ENCODE measurements around the gene COQ8A.

Gene COQ8A

DNA sequence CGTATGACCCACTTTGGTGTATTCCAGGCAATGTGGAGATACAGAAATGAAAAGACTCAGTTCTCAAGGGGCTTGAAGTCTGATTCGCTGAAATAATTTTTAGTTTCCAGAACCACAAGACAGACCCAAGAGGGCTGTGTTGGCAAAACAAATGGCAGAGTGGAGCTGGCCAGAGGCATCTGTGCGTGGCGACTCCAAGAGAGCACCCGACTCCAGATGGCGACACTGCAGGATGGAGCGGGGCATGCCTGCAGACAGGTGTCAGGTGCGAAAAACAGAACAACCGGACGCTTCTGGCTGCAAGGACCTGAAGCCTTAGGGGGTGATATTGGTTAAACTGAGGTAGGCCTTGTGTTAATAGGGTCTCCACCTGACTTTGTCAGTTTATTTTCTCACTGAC is 31.7 kb upstream of the COQ8A start:
- TF ChIP-seq, protein P1, sequence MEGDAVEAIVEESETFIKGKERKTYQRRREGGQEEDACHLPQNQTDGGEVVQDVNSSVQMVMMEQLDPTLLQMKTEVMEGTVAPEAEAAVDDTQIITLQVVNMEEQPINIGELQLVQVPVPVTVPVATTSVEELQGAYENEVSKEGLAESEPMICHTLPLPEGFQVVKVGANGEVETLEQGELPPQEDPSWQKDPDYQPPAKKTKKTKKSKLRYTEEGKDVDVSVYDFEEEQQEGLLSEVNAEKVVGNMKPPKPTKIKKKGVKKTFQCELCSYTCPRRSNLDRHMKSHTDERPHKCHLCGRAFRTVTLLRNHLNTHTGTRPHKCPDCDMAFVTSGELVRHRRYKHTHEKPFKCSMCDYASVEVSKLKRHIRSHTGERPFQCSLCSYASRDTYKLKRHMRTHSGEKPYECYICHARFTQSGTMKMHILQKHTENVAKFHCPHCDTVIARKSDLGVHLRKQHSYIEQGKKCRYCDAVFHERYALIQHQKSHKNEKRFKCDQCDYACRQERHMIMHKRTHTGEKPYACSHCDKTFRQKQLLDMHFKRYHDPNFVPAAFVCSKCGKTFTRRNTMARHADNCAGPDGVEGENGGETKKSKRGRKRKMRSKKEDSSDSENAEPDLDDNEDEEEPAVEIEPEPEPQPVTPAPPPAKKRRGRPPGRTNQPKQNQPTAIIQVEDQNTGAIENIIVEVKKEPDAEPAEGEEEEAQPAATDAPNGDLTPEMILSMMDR (IDR thresholded peaks at IDR 0.05; ENCODE audit: insufficient read depth, low read depth, low read length, missing control alignments), result no peak
- DNase-seq (ENCODE audit: low read depth), result no peak
- H3K4me3 ChIP-seq (ENCODE audit: low read depth, low read length), result no peak overlapping the region

DNA sequence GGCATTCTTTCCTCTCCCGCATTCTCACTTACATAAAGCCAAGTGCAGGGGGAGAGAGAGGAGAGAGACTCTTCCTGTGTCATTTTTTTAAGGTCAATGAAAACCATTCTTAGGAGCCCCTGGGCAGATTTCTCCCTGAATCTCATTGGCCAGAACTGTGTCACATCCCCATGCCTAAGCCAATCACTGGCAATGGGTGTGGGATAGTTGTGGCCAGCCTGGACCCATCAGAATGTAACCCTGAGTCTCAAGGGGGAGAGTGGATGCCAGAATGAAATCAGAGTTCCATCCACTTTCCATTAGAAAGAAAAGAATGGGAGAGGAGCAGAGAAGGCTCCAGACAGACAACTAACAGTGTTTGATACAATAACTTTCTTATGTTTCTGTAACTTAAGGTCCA is 31.2 kb upstream of the COQ8A start:
- DNase-seq (ENCODE audit: low read depth), result no peak
- no peak overlapping the region for H3K4me3 ChIP-seq (ENCODE audit: low read depth, low read length)
- TF ChIP-seq, protein P1 (IDR thresholded peaks at IDR 0.05; ENCODE audit: insufficient read depth, low read depth, low read length, missing control alignments), result no peak

DNA sequence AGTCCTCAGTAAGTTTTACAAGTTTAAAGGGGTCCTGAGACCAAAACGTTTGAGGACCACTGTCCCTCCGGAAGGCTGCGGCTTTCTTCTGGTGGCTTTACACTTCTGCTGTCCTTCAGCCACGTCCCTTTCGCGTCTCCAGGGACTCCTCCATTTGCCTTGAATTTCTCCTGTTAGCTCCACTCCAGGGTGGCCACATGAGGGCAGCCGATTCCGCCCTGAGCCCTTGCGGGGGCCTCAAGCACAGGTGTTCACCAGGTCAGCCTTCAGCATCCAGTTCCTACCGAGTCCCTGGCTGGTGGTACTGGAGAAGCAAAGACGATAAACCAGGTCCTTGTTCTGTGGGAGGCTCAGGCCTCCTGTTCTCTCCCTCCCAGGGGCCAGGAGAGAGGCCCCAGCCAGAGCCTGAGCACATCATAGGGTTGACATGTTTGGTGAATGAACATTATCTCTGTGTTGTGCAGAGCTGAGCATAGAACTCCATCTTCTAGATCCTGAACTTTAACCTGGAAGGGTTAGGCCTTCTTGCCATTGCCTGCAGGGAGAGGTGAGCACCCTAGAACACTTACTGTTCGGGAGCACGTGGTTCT is 27.4 kb upstream of the COQ8A start:
- TF ChIP-seq, protein P1 (IDR thresholded peaks at IDR 0.05; ENCODE audit: insufficient read depth, low read depth, low read length, missing control alignments), result peak; percentile 57
- no peak overlapping the region for H3K4me3 ChIP-seq (ENCODE audit: low read depth, low read length)
- DNase-seq (ENCODE audit: low read depth), result peak; percentile 75

DNA sequence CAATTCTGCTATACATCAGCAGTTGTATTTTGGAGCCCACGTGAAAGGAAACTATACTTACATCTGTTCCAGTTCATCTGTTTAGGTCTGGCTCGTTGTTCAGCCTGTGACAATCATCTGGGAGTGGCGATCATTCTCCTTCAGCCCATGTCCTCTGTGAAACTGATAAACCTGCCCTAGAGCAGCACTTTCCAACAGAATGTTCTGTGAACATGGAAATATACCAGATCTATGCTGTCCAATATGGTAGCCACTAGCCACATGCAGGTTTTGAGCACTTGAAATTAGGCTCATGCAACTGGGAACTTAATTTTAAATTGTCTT is 24.5 kb upstream of the COQ8A start:
- TF ChIP-seq, protein P1 (IDR thresholded peaks at IDR 0.05; ENCODE audit: insufficient read depth, low read depth, low read length, missing control alignments), result no peak
- no peak overlapping the region for H3K4me3 ChIP-seq (ENCODE audit: low read depth, low read length)
- DNase-seq (ENCODE audit: low read depth), result peak; percentile 41

DNA sequence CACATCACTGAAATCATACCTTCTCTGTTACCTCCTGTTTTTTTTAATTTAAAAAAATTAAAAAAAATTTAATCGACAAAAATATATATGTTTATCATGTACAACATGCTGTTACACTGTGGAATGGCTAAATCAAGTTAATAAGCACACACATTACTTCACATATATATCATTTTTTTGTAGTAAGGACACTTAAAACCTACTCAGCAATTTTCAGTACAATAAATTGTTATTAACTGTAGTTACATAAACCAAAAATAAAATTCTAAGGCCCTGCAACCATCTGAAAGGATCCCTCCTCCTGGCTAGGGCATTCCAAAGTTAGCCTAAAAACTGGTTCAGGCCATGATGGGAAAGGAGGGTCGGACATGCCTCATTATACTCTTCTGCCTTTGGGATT is 23.6 kb upstream of the COQ8A start:
- H3K4me3 ChIP-seq (ENCODE audit: low read depth, low read length), result no peak overlapping the region
- no peak for DNase-seq (ENCODE audit: low read depth)
- TF ChIP-seq, protein P1 (IDR thresholded peaks at IDR 0.05; ENCODE audit: insufficient read depth, low read depth, low read length, missing control alignments), result no peak

DNA sequence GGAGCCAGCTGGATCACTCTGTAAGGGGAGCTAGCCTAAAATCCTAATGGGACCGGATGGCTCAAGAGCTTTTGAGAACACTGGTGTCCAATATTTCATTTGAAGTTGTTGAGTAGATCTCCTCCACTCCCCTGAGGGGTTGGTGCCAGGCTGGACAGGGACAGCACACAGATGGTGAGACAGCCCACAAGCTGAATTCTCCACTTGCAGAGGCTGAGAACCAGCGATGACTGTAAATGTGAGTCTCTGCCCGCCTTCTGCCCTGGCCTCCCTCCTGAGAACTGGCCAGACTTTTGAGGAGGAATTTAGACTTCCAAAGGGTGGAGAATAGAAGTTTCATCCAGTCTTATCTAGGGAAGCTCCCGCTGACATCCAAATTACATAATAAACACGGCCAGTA is 20.5 kb upstream of the COQ8A start:
- H3K4me3 ChIP-seq (ENCODE audit: low read depth, low read length), result no peak overlapping the region
- TF ChIP-seq, protein P1 (IDR thresholded peaks at IDR 0.05; ENCODE audit: insufficient read depth, low read depth, low read length, missing control alignments), result no peak
- no peak for DNase-seq (ENCODE audit: low read depth)

DNA sequence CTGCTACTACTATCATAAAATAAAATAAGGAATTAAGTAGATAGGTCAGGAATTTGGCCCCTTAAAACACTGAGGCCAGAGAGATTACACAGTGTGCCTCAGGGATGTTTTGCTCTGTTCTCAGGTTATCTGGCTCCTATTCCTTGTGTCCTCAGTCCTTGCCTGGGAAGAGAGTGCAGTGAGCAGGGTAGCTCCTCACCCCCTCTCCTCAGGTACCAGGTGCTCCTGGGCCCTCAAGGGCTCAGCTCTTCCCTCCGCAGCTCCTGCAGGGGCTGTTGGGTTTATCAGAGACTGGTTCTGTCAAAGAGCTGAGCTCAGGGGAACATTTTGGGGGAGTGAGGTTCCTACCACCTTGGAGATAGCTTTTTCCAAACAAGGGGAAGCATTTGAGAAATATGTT is 20.1 kb upstream of the COQ8A start:
- TF ChIP-seq, protein P1 (IDR thresholded peaks at IDR 0.05; ENCODE audit: insufficient read depth, low read depth, low read length, missing control alignments), result no peak
- no peak overlapping the region for H3K4me3 ChIP-seq (ENCODE audit: low read depth, low read length)
- DNase-seq (ENCODE audit: low read depth), result no peak

All from GM12865 (cell line).